NOMO-1 (cell line): Measurements from ENCODE around the gene MAB21L3.

ENCODE experiments used
- DNase-seq, 2 experiments: peaks; one replicate each; lab custom pipeline; 2025; ENCODE audit not compliant: unreplicated experiment in 2 of 2; lab: John Stamatoyannopoulos, UW

The MAB21L3 gene

DNA sequence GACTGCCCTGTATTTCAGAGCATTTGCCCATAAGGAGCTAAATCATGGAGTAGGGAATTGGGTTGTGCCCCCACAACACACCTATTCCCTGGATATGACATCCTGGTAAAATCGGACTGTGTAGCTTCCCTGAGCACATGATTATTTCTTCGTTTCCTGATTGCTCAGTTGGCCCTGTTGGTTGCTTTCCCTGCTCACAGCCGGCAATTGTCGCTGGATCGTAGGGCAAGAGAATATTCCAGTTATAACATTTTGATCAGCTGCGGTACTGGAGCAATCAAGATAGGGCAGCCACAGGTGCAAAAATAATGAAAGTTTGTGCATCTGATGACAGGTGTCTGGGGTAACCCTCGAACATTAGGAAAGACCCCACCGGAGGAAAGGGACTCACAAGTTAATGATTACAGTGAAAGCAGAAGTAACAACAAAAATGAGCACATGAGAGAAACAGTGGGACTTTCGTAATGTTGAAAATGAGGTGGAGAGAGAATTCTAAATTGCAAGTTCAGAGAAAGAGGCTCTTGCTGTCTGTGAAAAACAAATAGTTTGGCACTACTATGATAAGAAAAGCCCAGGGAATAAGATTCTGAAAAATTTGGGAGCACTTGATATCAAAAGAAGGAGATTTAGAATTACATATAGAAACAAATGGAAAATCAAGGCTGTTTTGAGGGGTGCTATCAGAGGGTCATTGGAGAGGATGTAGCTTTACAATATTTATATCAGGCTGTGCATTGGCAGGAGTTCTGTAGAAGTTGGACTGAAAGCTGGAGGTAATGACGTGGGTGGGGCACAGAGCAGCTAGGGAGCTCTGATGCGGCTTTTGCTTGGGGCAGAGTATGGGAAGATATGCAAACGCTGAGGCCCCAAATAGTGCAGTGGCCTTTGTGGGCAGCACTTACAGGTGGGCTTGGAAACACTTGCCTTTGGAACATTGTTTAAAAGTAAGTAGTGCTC is at the start of gene MAB21L3:
Gene MAB21L3, plus strand, starts transcription at position 833 of the 957 bp plus-strand sequence. CDS start 1,217 bp downstream, outside the sequence.
- peak; percentile 65 to 77 for DNase-seq

GRCh38 chr1:116062201-116062600 is 49.0 kb upstream of the MAB21L3 start:
- DNase-seq: no peak

DNA sequence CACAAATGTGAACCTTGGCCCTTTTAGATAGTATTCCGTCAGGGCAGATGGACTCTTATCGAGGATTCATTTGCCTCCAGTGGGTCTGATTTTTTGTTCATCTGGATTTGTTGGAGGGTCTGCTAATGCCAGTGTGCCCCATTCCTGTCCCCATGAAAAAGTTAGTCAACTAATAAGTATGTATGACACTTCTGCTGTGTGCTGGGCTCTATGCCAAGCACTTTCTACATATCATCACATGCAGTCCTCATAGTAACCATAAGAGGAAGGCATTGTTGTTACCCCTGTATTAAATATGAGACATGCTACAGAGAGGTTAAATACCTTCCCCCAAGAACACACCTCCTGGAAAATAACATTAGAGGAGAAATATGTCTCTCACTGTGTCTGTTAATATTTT is 46.6 kb upstream of the MAB21L3 start:
- DNase-seq: no peak

- DNase-seq: no peak
Measured at GRCh38 chr1:116066868-116067565, 44.2 kb upstream of the MAB21L3 start.

- no peak for DNase-seq
Measured at GRCh38 chr1:116067566-116067890, 43.7 kb upstream of the MAB21L3 start.

DNA sequence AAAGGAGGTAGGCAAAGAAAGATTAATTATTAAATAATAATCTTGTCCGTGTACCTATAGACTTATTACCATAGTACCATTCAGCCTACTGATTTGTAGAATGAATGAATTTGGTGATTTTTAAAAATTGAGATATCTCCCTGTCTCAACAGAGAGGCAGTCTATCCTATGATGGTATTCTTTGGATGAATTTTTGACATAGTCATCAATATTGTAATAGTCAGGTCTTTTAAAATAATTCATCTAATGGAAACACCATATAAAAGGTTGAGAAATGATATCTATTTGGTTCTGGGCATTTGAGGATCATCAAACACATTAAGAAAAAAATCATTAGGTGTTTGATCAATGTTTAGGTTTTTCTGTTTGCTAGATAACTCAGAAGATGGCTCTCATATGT is 35.6 kb upstream of the MAB21L3 start:
- no peak for DNase-seq

DNA sequence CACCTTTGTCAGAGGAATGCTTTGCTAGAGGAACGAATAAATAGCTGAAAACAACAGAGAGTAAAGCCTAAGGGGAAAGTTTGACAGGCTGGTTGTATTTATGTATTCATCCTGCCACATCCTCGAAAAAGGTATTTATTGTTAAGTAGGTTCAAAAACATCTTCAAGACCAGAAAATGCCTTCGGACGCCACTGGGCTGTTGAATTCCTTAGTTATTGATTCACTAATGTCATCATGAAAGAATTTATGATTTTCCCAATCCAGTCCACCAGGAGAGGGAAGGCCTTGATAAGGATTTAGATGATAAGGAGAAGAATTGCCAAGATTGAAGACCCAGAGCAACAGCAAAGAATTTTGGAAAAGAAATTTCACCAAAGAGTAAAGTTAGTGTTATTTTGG is 35.2 kb upstream of the MAB21L3 start:
- DNase-seq: no peak

DNA sequence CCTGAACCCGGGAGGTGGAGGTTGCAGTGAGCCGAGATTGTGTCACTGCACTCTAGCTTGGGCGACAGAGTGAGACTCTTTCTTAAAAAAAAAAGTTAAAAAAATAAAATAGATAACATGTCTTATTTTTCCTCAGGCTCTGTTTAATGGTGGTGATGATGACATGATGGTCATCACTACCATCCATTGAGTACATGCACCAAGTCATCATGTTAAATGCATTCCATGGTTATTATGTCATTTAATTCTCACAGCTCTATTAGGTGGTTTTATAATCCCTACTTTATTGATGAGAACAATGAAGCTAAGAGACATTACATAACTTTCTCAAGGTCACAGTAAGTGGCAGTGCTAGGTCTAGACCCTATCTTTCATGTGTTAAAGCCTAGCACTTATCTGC is 34.4 kb upstream of the MAB21L3 start:
- DNase-seq: no peak

DNA sequence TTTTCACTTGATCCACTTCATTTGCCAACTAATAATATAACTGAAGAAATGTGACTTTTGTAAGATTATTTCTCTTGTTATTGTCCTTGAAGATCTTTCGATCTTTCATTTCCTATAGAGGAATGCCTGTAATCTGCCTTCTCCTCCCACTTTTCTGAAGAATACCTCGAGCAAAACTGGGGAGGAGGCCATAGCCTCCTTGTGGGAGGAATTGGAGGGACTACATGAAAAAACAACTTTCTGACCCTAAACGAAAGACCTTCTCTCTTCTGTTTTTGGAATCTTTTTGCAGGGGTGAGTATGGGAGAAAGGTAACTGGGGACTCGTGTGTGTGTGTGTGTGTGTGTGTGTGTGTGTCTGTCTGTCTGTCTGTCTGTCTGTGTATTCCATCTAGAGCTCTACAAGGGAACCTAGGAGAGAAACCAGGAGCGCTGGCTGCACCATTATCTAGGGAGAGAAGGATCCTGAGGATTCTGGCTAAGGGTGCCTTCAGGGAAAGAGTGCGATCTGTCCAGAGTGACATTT is 32.4 kb upstream of the MAB21L3 start:
- no peak for DNase-seq

DNA sequence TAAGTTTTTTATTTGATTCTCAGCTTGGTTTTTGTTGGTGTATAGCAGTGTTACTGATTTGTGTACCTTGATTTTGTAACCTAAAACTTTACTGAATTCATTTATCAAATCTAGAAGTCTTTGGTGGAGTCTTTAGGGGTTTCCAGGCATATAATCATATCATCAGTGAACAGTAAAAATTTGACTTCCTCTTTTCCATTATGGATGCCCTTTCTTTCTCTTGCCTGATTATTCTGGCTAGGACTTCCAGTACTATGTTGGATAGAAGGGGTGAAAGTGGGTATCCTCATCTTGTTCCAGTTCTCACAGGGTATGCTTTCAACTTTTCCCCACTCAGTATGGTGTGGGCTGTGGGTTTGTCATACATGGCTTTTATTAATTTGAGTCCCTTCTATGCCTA is 23.6 kb upstream of the MAB21L3 start:
- no peak for DNase-seq

- DNase-seq: no peak
Measured at GRCh38 chr1:116089870-116090269, 21.3 kb upstream of the MAB21L3 start.

DNA sequence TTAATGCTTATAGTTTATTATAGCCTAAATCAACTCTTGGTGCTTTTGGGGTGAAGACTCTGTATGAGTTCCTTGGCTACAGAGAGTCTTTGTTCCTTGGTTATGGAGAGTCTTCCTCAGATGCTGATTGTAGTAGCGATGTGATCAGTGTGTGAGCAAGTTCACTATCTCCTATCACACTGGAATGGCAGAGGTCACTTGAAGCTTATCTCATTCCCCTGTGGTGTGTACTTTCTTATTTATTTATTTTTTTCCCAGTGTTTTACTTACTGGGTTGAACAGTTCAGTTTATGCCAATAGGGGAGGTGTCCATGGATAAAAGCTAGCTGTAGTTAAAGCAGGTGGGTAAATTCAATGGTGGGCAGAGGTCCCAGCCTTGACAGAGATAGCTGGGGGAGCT is 20.1 kb upstream of the MAB21L3 start:
- no peak for DNase-seq

DNA sequence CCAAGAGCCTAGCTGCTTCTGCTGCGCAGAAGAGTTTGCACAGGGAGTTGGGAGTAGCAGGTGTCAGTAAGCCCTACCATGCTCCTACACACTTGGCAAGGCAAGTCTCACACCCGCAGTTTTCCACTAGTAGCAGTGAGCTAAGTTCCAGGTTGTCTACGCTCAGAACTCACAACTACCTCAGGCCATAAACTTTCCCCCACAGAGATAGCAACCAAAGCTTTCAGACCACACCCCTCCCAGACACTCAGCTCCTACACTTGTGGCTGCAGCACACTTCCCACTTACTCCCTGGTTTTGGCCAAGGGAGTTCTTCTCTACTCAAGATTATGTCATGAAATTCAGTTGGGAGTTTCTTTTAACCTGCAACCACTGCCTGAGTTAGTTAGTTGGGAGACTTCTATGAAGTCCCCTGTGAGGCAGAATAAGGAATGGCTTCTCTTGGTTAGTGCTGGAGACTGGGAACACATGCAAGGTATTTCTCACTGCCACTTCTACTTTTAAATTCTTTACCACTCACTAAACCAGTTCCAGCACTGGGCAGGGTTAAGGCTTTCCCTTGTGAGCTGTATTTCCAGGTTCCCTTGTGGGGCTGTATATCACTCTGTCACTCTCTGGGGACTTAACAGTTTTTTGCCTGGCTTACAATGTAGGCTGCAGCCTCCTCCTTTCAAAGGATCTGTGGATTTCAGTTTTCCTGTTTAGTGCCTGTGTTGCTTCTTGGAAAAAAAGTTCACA is 18.3 kb upstream of the MAB21L3 start:
- no peak for DNase-seq

DNA sequence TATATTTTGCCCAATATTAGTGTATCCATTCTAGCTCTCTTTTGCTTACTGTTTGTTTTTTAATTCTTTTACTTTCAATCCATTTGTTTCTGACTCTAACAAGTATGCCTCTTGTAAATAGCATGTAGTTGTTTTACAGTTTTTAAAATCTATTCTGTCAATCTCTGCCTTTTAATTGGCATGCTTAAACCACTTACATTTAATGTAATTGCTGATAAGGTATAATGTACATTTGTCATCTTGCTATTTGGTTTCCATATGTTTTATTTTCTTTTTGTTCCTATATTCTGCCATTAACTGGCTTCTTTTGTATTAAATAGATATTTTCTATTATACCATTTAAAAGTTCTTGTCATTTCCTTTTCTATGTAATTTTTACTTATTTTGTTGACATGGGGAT is 16.2 kb upstream of the MAB21L3 start:
- DNase-seq: no peak

DNA sequence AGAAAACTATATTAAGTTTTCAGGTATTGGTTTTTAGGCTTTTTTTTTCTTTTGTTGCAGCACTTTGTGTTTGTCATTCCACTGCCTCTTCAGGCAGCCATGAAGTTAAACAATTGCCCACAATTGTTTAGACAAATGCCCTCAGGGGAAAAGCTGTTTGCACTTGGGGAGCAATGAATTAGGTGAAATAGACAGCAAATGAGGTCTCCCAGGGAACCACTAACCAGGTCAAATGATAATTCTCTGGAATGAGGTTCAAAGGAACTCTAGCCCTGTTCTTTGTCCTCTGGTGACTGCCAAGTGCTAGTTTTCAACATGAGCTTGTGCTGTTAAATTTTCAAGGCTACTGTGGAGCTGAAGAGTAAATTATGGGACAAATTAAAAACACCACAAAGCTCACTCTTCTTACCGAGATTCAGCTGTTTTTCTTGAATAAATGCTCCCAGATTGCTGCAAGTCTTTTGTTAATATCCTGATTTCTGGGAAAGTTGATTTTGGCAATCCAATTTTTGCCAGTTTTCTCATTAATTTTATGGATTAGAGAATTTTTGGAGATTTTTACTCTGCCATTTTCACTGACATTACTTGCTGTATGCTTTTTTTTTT is 15.1 kb upstream of the MAB21L3 start:
- DNase-seq: no peak

GRCh38 chr1:116097626-116098025 is 13.6 kb upstream of the MAB21L3 start:
- no peak for DNase-seq

GRCh38 chr1:116099379-116099778 is 11.8 kb upstream of the MAB21L3 start:
- no peak for DNase-seq

DNA sequence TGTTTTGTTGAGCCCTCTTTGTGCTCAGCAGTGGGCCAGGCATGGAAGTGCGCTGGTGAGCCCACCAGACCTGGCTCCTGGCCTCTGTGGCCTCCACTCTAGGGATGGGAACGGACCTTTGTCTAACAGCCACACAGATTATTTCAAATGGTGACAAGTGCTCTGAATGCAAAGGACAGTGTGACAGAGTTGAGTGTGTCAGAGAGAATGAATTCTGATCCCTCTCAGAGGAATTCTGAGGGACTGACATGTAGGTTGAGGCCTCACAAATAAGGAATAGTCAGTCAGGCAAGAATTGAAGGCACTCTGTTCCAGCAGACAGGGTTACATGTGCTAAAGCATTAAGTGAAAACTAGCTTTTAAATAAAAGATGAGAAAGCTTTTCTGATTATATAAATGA is 11.3 kb upstream of the MAB21L3 start:
- no peak for DNase-seq

DNA sequence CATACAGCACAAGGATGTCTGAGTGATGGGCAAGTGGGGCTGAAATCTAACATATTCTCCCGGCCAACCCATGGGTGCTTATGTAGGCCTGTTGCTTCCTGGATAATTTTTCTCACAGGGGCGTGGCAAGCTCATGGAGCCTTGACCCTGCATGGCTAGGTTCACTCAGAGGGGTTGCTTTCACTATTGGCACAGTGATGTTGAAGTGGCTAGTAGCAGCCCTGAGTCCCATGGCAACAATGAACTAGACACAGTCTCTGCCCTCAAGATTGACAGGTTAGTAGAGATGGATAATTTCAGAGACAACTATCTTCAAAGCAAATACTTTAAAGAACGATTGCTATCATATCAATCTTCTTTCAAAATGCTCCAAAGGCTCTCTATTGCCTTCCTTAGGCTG is 6.5 kb upstream of the MAB21L3 start:
- DNase-seq: no peak

GRCh38 chr1:116105996-116106395 is 5.2 kb upstream of the MAB21L3 start:
- no peak for DNase-seq

GRCh38 chr1:116106646-116107045 is 4.6 kb upstream of the MAB21L3 start:
- no peak for DNase-seq
